ENCODE results near the gene OR52B2.

DNA sequence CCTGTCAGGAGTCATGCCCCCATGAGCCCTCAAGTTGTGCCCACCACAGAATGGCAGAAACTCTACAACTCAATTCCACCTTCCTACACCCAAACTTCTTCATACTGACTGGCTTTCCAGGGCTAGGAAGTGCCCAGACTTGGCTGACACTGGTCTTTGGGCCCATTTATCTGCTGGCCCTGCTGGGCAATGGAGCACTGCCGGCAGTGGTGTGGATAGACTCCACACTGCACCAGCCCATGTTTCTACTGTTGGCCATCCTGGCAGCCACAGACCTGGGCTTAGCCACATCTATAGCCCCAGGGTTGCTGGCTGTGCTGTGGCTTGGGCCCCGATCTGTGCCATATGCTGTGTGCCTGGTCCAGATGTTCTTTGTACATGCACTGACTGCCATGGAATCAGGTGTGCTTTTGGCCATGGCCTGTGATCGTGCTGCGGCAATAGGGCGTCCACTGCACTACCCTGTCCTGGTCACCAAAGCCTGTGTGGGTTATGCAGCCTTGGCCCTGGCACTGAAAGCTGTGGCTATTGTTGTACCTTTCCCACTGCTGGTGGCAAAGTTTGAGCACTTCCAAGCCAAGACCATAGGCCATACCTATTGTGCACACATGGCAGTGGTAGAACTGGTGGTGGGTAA is 29.2 kb upstream of the OR52B2 start, which contains the start of gene OR52W1:
- no peak for TF ChIP-seq ZNF707 (tag by site-specific recombination; IDR thresholded peaks at IDR 0.05)
- TF ChIP-seq ZBTB1 (tag by site-specific recombination; IDR thresholded peaks at IDR 0.05): no peak
- TF ChIP-seq ZNF830 (tag by site-specific recombination; IDR thresholded peaks at IDR 0.05; ENCODE audit: low read depth): no peak
- TF ChIP-seq ZEB2 (tag by site-specific recombination; IDR thresholded peaks at IDR 0.05): no peak
- TF ChIP-seq, protein P1, sequence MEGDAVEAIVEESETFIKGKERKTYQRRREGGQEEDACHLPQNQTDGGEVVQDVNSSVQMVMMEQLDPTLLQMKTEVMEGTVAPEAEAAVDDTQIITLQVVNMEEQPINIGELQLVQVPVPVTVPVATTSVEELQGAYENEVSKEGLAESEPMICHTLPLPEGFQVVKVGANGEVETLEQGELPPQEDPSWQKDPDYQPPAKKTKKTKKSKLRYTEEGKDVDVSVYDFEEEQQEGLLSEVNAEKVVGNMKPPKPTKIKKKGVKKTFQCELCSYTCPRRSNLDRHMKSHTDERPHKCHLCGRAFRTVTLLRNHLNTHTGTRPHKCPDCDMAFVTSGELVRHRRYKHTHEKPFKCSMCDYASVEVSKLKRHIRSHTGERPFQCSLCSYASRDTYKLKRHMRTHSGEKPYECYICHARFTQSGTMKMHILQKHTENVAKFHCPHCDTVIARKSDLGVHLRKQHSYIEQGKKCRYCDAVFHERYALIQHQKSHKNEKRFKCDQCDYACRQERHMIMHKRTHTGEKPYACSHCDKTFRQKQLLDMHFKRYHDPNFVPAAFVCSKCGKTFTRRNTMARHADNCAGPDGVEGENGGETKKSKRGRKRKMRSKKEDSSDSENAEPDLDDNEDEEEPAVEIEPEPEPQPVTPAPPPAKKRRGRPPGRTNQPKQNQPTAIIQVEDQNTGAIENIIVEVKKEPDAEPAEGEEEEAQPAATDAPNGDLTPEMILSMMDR (tag by site-specific recombination; IDR thresholded peaks at IDR 0.05): no peak
- no peak for TF ChIP-seq ZNF221 (tag by site-specific recombination; IDR thresholded peaks at IDR 0.05; ENCODE audit: borderline replicate concordance)
- no peak for TF ChIP-seq ZNF274 (IDR thresholded peaks at IDR 0.05; ENCODE audit: low read length)
- TF ChIP-seq ZNF274 (tag by site-specific recombination; IDR thresholded peaks at IDR 0.05; ENCODE audit: borderline replicate concordance): no peak
- no peak for TF ChIP-seq ZBTB17 (tag by site-specific recombination; IDR thresholded peaks at IDR 0.05)
